GM23338 (cell line): Measurements from ENCODE around the gene SPINK5. TPM values are rescaled to one million over a fixed set of nuclear protein-coding genes. Genes with fewer than 3 reads are reported as not detected.

Experiments
- ATAC-seq: fragments of 200-7000 bp; cut with Tn5 transposase; 3 replicates; pipeline ENCODE4 v1.9.1; 2020
- DNase-seq: peaks from one replicate; pipeline ENCODE4 v3.0.0-alpha.2; 2015; ENCODE audit warnings: low spot score
- H2AFZ ChIP-seq: fragments of 200-600 bp; sonication (generic); 2 replicates; pipeline ENCODE4 v1.8.0; 2016; ENCODE audit warnings: antibody characterized with exemption, mild to moderate bottlenecking, moderate library complexity
- H3F3A ChIP-seq: fragments of 200-600 bp; sonication (generic); replicated peaks from 2 replicates; pipeline ENCODE4 v1.8.0; 2017; ENCODE audit warnings: antibody characterized with exemption, mixed run types, low read depth
- H3K27ac ChIP-seq: fragments of 200-600 bp; sonication (generic); 2 replicates; pipeline ENCODE4 v1.6.1; 2016; ENCODE audit warnings: low read depth
- H3K27me3 ChIP-seq: fragments of 200-600 bp; sonication (generic); 2 replicates; pipeline ENCODE4 v1.8.0; 2016; ENCODE audit warnings: mild to moderate bottlenecking, mixed run types, moderate library complexity; ENCODE audit not compliant: insufficient read depth
- H3K36me3 ChIP-seq: fragments of 200-600 bp; sonication (generic); 2 replicates; pipeline ENCODE4 v1.8.0; 2016; ENCODE audit warnings: mild to moderate bottlenecking; ENCODE audit not compliant: insufficient read depth
- H3K4me1 ChIP-seq: fragments of 200-600 bp; sonication (generic); 2 replicates; pipeline ENCODE4 v1.8.0; 2016; ENCODE audit warnings: mild to moderate bottlenecking, moderate library complexity; ENCODE audit not compliant: insufficient read depth
- H3K4me2 ChIP-seq: fragments of 200-600 bp; sonication (generic); 2 replicates; pipeline ENCODE4 v1.7.1; 2017; ENCODE audit warnings: mixed run types
- H3K4me3 ChIP-seq: fragments of 200-600 bp; sonication (generic); 2 replicates; pipeline ENCODE4 v1.6.1; 2016; ENCODE audit warnings: mixed run types
- H3K79me2 ChIP-seq: fragments of 200-600 bp; sonication (generic); replicated peaks from 2 replicates; pipeline ENCODE4 v1.8.0; 2017; ENCODE audit warnings: mild to moderate bottlenecking; ENCODE audit not compliant: insufficient read depth
- H3K9me2 ChIP-seq: fragments of 200-600 bp; sonication (generic); 2 replicates; pipeline ENCODE4 v1.8.0; 2017; ENCODE audit not compliant: insufficient read depth
- H4K20me1 ChIP-seq: fragments of 200-600 bp; sonication (generic); replicated peaks from 2 replicates; pipeline ENCODE4 v1.8.0; 2017; ENCODE audit warnings: mild to moderate bottlenecking; ENCODE audit not compliant: insufficient read depth
- H3K27ac Mint-ChIP-seq: 2 replicates; pipeline ENCODE4 v1.8.0; 2020; ENCODE audit warnings: inconsistent platforms, mild to moderate bottlenecking, moderate library complexity, mixed read lengths
- H3K27me3 Mint-ChIP-seq: 3 replicates; pipeline ENCODE4 v1.8.0; 2022; ENCODE audit warnings: low read depth, mild to moderate bottlenecking, moderate library complexity, mixed read lengths, inconsistent platforms; ENCODE audit not compliant: insufficient read depth, poor library complexity
- H3K36me3 Mint-ChIP-seq: 3 replicates; pipeline ENCODE4 v1.8.0; 2021; ENCODE audit warnings: low read depth, mild to moderate bottlenecking, inconsistent platforms, moderate library complexity, mixed read lengths
- H3K4me1 Mint-ChIP-seq: 3 replicates; pipeline ENCODE4 v1.8.0; 2020; ENCODE audit warnings: mild to moderate bottlenecking, inconsistent platforms, mixed read lengths
- H3K4me3 Mint-ChIP-seq: 3 replicates; pipeline ENCODE4 v1.8.0; 2021; ENCODE audit warnings: moderate library complexity, mild to moderate bottlenecking, inconsistent platforms, mixed read lengths
- H3K9me3 Mint-ChIP-seq: 3 replicates; pipeline ENCODE4 v1.8.0; 2020; ENCODE audit warnings: moderate library complexity, mild to moderate bottlenecking, inconsistent platforms, mixed read lengths
- EZH2phosphoT487 ChIP-seq: fragments of 200-600 bp; sonication (generic); IDR thresholded peaks from one replicate; pipeline ENCODE4 v1.8.1; 2018; ENCODE audit warnings: antibody characterized with exemption; ENCODE audit not compliant: unreplicated experiment
- JUNB ChIP-seq: IDR thresholded peaks from one replicate; pipeline ENCODE4 v1.6.1; 2016; ENCODE audit warnings: antibody characterized with exemption; ENCODE audit not compliant: unreplicated experiment
- NANOG ChIP-seq: IDR thresholded peaks from 2 replicates; pipeline ENCODE4 v1.6.1; 2016; ENCODE audit warnings: antibody characterized with exemption, borderline replicate concordance
- POLR2AphosphoS5 ChIP-seq: IDR thresholded peaks from 2 replicates; pipeline ENCODE4 v1.6.1; 2016; ENCODE audit warnings: antibody characterized with exemption, low read depth
- STAT1 ChIP-seq: IDR thresholded peaks from one replicate; pipeline ENCODE4 v1.6.1; 2016; ENCODE audit warnings: antibody characterized with exemption; ENCODE audit not compliant: unreplicated experiment
- ZNF114 ChIP-seq: fragments of 250-450 bp; sonication (Bioruptor Pico); IDR thresholded peaks from 2 replicates; pipeline ENCODE4 v1.5.0; 2020; ENCODE audit warnings: mild to moderate bottlenecking, moderate library complexity
- ZNF331 ChIP-seq: fragments of 250-450 bp; sonication (Bioruptor Pico); IDR thresholded peaks from 2 replicates; pipeline ENCODE4 v1.5.0; 2020; ENCODE audit warnings: low read depth, mild to moderate bottlenecking, moderate library complexity
- polyA plus RNA-seq: library from polyadenylated mRNA; unstranded; fragments of >200 nt; fragmentation: Nextera tagmentation; extraction: Ambion mirVana; gene quantifications from 2 replicates; pipeline ENCODE4 v1.2.1, GENCODE V29; 2016
- total RNA-seq: library from RNA; depleted of rRNA; stranded (reverse); fragments of >200 nt; shearing (Covaris generic); gene quantifications from 2 replicates; pipeline ENCODE4 v1.2.3, GENCODE V29; 2014
- TF ChIP-seq, protein P1 (sequence below), 2 experiments: fragments of 200-600 bp in 1 of 2; sonication (generic) in 1 of 2; conservative IDR thresholded peaks; 2 replicates each; pipeline versions ENCODE4 v1.5.1 to v1.6.1; 2016 to 2017; ENCODE audit warnings: antibody characterized with exemption in 2 of 2, low read depth in 2 of 2, mild to moderate bottlenecking in 2 of 2, moderate library complexity in 1 of 2
- TF ChIP-seq, protein P2 (sequence below): IDR thresholded peaks from 2 replicates; pipeline ENCODE4 v1.6.1; 2016; ENCODE audit warnings: antibody characterized with exemption
- TF ChIP-seq, protein P3 (sequence below): IDR thresholded peaks from one replicate; pipeline ENCODE4 v1.6.1; 2018; ENCODE audit warnings: antibody characterized with exemption; ENCODE audit not compliant: unreplicated experiment

SPINK5 gene
- total and polyA plus RNA-seq, 2 experiments from 2014 or later = 4.5 to 8.8 TPM

DNA sequence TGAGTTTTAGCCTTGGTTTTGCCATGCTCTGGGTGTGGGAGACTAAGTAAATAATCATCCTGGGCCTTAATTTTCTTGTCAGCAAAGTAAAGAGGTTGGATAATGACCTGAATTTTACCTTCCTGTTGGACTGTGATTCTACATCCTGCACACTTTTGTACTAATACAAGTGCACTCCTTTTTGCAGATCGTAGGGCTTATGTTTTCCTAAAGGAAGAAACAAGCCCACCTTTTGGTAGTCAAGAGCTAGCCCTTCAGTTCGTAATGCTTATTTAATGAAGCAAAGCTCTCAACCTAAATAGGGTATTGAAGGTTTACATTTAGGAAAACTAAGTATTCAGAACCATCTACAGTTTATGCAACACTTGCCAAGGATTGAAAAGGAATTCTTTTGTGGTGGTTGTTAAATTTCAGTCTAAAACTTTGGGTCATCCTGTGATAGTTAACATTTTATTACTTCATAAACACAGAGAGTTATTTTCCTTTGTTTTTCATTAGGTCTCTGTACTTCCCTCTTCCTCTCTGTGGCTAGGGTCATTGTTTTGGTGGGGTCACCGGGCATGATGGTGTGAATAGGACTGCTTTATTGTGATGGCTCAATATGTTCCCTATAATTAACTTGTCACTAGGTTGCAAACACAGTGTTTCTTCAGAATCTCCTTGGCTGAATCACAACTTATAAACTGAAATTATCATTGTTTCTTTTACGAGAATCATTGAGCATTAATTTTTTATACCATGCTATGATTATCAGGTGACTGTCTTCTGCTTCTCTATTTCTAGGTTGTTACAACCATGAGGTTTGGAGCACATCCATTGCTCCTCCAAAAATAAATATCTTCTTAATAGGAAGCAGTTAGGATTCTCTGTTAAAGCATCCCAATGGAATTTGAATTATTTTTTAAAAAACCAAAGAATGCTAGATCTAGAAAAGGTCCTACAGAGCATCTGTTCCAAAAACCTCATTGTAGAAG is 28.5 kb downstream of the SPINK5 start:
- ATAC-seq (no peak), DNase-seq (no peak)
- no peaks in the 10 kb centered on the region for H3K79me2 ChIP-seq
- no peak for TF ChIP-seq EZH2phosphoT487
- TF ChIP-seq, protein P1, sequence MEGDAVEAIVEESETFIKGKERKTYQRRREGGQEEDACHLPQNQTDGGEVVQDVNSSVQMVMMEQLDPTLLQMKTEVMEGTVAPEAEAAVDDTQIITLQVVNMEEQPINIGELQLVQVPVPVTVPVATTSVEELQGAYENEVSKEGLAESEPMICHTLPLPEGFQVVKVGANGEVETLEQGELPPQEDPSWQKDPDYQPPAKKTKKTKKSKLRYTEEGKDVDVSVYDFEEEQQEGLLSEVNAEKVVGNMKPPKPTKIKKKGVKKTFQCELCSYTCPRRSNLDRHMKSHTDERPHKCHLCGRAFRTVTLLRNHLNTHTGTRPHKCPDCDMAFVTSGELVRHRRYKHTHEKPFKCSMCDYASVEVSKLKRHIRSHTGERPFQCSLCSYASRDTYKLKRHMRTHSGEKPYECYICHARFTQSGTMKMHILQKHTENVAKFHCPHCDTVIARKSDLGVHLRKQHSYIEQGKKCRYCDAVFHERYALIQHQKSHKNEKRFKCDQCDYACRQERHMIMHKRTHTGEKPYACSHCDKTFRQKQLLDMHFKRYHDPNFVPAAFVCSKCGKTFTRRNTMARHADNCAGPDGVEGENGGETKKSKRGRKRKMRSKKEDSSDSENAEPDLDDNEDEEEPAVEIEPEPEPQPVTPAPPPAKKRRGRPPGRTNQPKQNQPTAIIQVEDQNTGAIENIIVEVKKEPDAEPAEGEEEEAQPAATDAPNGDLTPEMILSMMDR (conservative IDR thresholded peaks at IDR 0.05; ENCODE audit: low read depth in 2 of 2) = no peak
- TF ChIP-seq, protein P2, sequence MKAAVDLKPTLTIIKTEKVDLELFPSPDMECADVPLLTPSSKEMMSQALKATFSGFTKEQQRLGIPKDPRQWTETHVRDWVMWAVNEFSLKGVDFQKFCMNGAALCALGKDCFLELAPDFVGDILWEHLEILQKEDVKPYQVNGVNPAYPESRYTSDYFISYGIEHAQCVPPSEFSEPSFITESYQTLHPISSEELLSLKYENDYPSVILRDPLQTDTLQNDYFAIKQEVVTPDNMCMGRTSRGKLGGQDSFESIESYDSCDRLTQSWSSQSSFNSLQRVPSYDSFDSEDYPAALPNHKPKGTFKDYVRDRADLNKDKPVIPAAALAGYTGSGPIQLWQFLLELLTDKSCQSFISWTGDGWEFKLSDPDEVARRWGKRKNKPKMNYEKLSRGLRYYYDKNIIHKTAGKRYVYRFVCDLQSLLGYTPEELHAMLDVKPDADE = no peak
- no peak overlapping the region for H3K27ac ChIP-seq
- no peaks in the 10 kb centered on the region for H3K9me3 Mint-ChIP-seq
- H3F3A ChIP-seq = no peaks in the 10 kb centered on the region
- no peaks in the 10 kb centered on the region for H3K27me3 ChIP-seq
- H3K4me2 ChIP-seq = no peak overlapping the region
- H3K9me2 ChIP-seq = no peaks in the 10 kb centered on the region
- no peaks in the 10 kb centered on the region for H3K27me3 Mint-ChIP-seq
- no peaks in the 10 kb centered on the region for H3K36me3 ChIP-seq
- no peak overlapping the region for H3K4me3 ChIP-seq
- no peaks in the 10 kb centered on the region for H3K36me3 Mint-ChIP-seq
- H3K4me1 Mint-ChIP-seq = peaks cover 7% of the 10 kb centered on the region
- H4K20me1 ChIP-seq = no peaks in the 10 kb centered on the region
- H3K27ac Mint-ChIP-seq = no peak overlapping the region
- no peak overlapping the region for H2AFZ ChIP-seq
- H3K4me3 Mint-ChIP-seq = no peak overlapping the region
- H3K4me1 ChIP-seq = peaks cover 4% of the 10 kb centered on the region; the same call in 1 of the 2 replicates

DNA sequence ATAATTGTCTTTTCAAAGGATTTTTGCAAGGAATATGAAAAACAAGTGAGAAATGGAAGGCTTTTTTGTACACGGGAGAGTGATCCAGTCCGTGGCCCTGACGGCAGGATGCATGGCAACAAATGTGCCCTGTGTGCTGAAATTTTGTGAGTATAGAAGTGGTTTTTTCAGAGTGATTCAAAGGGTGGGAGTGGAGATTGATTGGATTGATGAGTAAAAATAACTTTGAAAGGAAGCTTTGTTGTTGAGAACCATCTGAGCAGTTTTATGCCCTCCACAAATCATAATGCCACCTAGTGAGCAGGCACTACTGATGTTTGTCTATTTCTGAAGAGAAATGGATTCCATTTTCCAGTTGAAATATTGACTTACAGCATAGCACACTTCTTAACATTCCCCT is 30.6 kb downstream of the SPINK5 start:
- H3K27ac Mint-ChIP-seq = no peak overlapping the region
- Histone ChIP-seq H2AFZ (no peak overlapping the region), H3K27me3 (no peaks in the 10 kb centered on the region), H3K4me3 (no peak overlapping the region), H4K20me1 (no peaks in the 10 kb centered on the region), H3K27ac (no peak overlapping the region), H3K9me2 (no peaks in the 10 kb centered on the region), H3K36me3 (no peaks in the 10 kb centered on the region), H3K4me2 (no peak overlapping the region), H3K79me2 (no peaks in the 10 kb centered on the region), H3F3A (no peaks in the 10 kb centered on the region), H3K4me1 (peaks cover 4% of the 10 kb centered on the region; the same call in 1 of the 2 replicates)
- no peak for ATAC-seq
- H3K27me3 Mint-ChIP-seq = no peaks in the 10 kb centered on the region
- no peak for DNase-seq
- H3K4me1 Mint-ChIP-seq = peaks cover 7% of the 10 kb centered on the region
- H3K4me3 Mint-ChIP-seq = no peak overlapping the region
- no peaks in the 10 kb centered on the region for H3K9me3 Mint-ChIP-seq
- H3K36me3 Mint-ChIP-seq = no peaks in the 10 kb centered on the region
- TF ChIP-seq, protein P3, sequence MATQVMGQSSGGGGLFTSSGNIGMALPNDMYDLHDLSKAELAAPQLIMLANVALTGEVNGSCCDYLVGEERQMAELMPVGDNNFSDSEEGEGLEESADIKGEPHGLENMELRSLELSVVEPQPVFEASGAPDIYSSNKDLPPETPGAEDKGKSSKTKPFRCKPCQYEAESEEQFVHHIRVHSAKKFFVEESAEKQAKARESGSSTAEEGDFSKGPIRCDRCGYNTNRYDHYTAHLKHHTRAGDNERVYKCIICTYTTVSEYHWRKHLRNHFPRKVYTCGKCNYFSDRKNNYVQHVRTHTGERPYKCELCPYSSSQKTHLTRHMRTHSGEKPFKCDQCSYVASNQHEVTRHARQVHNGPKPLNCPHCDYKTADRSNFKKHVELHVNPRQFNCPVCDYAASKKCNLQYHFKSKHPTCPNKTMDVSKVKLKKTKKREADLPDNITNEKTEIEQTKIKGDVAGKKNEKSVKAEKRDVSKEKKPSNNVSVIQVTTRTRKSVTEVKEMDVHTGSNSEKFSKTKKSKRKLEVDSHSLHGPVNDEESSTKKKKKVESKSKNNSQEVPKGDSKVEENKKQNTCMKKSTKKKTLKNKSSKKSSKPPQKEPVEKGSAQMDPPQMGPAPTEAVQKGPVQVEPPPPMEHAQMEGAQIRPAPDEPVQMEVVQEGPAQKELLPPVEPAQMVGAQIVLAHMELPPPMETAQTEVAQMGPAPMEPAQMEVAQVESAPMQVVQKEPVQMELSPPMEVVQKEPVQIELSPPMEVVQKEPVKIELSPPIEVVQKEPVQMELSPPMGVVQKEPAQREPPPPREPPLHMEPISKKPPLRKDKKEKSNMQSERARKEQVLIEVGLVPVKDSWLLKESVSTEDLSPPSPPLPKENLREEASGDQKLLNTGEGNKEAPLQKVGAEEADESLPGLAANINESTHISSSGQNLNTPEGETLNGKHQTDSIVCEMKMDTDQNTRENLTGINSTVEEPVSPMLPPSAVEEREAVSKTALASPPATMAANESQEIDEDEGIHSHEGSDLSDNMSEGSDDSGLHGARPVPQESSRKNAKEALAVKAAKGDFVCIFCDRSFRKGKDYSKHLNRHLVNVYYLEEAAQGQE = no peak
- no peak for TF ChIP-seq EZH2phosphoT487
- TF ChIP-seq, protein P2 = no peak
- no peak for TF ChIP-seq ZNF331 (CRISPR knock-in tag)
- no peak for TF ChIP-seq NANOG
- TF ChIP-seq STAT1 = no peak
- TF ChIP-seq JUNB = no peak
- no peak for TF ChIP-seq ZNF114 (CRISPR knock-in tag)
- no peak for TF ChIP-seq POLR2AphosphoS5
